Activated CD8-positive, alpha-beta memory T cell treated with anti-CD3 and anti-CD28 coated beads, Interleukin-2, amount 10 ng/mL, durations not matched to agents 7 days and 5 days (primary cell): ENCODE measurements around the gene ACSS2. TPM values are rescaled to one million over a fixed set of nuclear protein-coding genes. Genes with fewer than 3 reads are reported as not detected.

Experiments
- ATAC-seq: fragments of 150-1000 bp; cut with Tn5 transposase; one replicate; pipeline ENCODE4 v1.10.0; 2021; ENCODE audit warnings: moderate library complexity
- CTCF ChIA-PET: fragments of 350-600 bp; sonication (Branson Sonifier 250); formaldehyde crosslinking; loops from one replicate; lab custom pipeline; 2021; ENCODE audit warnings: antibody characterized with exemption; lab: Charles Lee
- DNase-seq: peaks from one replicate; pipeline ENCODE4 v3.0.0-alpha.2; 2020
- H3K27ac Mint-ChIP-seq: one replicate; pipeline ENCODE4 v1.8.0; 2021; ENCODE audit warnings: mild to moderate bottlenecking, mixed read lengths
- H3K27me3 Mint-ChIP-seq: one replicate; pipeline ENCODE4 v1.8.0; 2021; ENCODE audit warnings: mixed read lengths
- H3K36me3 Mint-ChIP-seq: one replicate; pipeline ENCODE4 v1.8.0; 2021; ENCODE audit warnings: mild to moderate bottlenecking, mixed read lengths
- H3K4me1 Mint-ChIP-seq: one replicate; pipeline ENCODE4 v1.8.0; 2021; ENCODE audit warnings: mixed read lengths
- H3K4me3 Mint-ChIP-seq: one replicate; pipeline ENCODE4 v1.8.0; 2021; ENCODE audit warnings: mild to moderate bottlenecking, moderate library complexity, mixed read lengths
- H3K9me3 Mint-ChIP-seq: one replicate; pipeline ENCODE4 v1.8.0; 2022; ENCODE audit warnings: low read depth, mixed read lengths
- total RNA-seq, 2 experiments: library from RNA; stranded (reverse); gene quantifications; one replicate each; pipeline ENCODE4 v1.2.3, GENCODE V29; 2021

The ACSS2 gene
- total RNA-seq, 2 experiments from 2014 or later: 8.9 to 22.5 TPM

DNA sequence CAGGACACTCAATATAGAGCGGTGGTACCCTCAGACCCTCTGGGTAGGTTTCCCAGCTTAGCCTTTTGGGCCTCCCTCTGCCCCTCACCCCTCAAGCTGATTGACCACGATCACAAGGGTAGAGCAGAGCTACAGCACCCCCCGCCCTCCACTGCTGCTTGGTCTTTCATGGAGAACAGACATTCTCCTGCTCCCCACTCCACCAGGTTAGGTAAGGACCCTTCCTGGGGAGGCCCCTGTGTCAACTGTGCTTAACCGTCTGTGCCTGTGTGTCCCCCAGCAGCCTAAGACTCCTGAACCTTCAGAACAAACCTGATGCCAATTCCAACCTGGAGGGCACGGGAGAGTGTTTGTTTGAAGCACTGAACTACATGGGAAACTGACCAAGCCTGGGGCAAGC lies 91.0 kb downstream of the ACSS2 start:
- no peaks in the 10 kb centered on the region for H3K36me3 Mint-ChIP-seq
- no peaks in the 10 kb centered on the region for H3K27me3 Mint-ChIP-seq
- no peak overlapping the region for H3K27ac Mint-ChIP-seq
- no peak overlapping the region for H3K4me3 Mint-ChIP-seq
- DNase-seq (no peak), ATAC-seq (no peak)
- no peaks in the 10 kb centered on the region for H3K4me1 Mint-ChIP-seq
- H3K9me3 Mint-ChIP-seq: no peaks in the 10 kb centered on the region
- CTCF ChIA-PET: no interaction called here

DNA sequence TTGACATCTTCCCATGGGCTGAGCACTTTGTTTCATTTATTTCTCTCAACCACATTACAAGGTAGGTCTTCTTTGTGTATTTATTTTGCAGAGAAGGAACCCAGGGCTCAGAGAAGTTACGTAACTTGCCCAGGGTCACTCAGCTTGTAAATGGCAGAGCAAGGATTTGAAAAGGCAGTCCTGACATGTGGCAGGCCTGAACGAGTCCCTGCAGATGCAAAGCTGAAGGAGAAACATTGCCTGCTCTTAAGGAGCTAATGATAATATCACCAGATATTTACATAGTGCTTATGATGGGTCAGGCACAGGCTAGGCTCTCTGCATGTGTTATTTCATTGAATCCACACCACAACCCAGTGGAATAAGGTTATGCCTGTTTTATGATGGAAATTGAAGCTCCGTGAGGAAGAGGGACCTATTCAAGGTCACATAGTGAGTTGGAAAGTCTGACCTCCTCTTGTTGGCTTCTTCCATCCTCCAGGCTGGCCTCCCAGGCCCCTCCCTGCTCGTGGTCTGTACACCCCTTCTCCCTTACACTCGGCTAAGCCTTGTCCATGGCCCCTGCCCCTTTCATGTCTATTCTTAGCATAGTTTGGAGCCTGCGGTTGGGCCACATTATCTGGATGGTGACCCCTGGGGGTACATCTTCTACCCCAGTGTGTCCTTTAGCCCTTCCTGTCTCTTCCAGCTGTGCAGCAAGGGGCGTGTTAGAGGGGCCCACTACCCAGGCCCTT lies 91.8 kb downstream of the ACSS2 start:
- Mint-ChIP-seq H3K9me3 (no peaks in the 10 kb centered on the region), H3K36me3 (no peaks in the 10 kb centered on the region), H3K4me1 (no peaks in the 10 kb centered on the region), H3K4me3 (no peak overlapping the region), H3K27ac (no peak overlapping the region), H3K27me3 (no peaks in the 10 kb centered on the region)
- no peak for ATAC-seq
- DNase-seq: no peak
- CTCF ChIA-PET: no interaction called here

DNA sequence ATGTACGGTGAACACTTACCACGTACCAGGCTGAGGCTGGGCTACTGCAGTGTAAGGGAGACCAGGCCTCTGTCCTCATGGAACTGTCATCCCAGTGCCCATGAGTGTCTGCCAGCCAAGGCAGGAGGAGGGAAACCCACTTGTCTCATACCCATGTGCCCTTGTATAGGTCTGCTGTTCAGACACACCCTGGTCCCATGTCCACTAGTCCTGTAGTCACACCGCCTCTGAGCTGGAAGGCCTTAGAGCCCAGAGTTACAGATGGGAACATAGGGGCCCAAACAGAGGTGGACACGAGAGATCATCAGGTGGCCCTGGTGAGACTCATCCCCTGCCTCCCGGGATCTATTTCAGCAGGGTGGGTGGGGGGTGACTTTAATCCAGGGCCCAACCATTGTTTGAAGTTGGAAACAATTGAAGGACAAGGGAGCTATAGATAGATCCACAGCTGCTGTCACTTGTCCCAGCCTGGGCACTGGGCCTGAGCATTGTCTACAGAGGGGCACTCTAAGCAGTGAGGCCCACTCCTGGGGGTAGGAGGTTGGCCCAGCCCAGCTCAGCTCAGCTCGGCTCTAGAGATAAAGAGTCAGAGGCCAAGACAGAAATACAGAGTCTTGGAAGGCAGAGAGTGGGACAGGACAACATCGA lies 93.9 kb downstream of the ACSS2 start:
- CTCF ChIA-PET: no interaction called here

DNA sequence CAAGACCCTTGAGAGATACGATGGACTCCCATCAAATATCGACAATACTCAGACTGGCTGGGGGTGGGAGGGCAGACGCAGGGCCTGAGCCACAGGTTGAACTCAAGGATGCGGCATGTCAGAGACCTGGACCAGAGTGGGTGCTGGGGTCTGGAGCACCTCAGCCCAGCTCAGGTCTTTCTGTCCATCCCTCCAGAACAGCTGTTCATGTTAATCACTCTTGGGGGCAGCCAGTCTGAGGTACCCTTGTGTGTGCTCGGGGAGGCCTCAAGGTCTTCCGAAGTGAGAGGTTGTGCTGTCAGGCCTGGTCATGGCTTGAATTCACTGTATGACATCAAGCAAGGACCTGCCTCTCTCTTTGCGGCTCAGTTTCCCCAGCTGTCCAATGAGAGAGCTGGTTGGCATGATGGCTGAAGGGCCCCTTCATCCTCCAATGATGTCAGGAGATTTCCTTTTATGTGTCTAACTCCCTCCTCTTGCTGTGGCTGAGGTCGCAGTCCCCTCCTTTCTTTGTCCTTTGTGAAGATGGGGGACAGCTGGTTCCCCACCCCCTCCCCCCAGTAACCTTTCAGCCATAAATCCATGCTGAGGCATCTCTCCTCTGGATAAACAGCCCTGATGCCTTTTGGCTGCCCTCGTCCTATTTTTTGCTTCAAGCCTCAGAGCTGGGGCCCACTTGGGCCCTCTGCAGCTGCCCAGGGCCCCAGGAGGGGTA lies 94.6 kb downstream of the ACSS2 start:
- DNase-seq (no peak), ATAC-seq (no peak)
- Mint-ChIP-seq H3K36me3 (no peaks in the 10 kb centered on the region), H3K4me1 (no peaks in the 10 kb centered on the region), H3K4me3 (no peak overlapping the region), H3K27ac (no peak overlapping the region), H3K9me3 (no peaks in the 10 kb centered on the region), H3K27me3 (peaks cover 2% of the 10 kb centered on the region)
- CTCF ChIA-PET: no interaction called here

More for the DNA sequence above, 93.9 kb downstream of the ACSS2 start:
- no peak for ATAC-seq
- no peaks in the 10 kb centered on the region for H3K36me3 Mint-ChIP-seq
- H3K27me3 Mint-ChIP-seq: peaks cover 2% of the 10 kb centered on the region
- H3K9me3 Mint-ChIP-seq: no peaks in the 10 kb centered on the region
- no peaks in the 10 kb centered on the region for H3K4me1 Mint-ChIP-seq
- H3K4me3 Mint-ChIP-seq: no peak overlapping the region
- no peak overlapping the region for H3K27ac Mint-ChIP-seq
- DNase-seq: no peak

DNA sequence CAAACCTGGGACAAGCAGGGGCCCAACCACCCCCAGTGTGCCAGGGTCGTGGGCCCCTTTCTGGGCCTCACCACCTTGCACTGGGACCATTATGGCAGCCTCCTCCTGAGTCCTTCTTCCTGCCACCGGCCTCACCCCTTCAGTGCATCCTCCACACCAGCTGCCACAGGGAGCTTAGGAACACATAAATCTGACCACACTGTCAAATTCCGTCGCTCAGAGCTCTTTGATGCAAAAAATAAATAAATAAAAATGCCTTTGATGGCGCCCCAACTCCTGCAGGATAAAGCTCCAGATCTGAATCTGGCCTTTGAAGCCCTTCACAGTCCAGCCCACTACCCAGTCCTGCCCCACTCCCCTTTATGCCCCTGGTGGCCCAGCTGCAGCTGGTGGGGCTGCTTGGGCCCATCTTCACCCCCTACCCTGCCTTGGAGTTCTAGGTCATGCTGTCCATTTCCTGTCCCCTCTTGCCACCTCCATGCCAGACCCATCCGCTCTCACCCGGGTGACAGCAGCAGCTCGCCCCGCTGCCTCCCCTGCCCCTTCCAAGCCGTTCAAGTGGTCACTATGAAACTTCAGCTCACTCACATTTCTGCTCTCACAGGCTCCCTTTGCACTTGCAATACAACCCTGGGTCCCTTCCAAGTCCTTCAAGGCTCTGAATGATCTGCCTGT lies 95.3 kb downstream of the ACSS2 start:
- ATAC-seq (no peak), DNase-seq (no peak)
- no peak overlapping the region for H3K4me3 Mint-ChIP-seq
- no peaks in the 10 kb centered on the region for H3K36me3 Mint-ChIP-seq
- H3K9me3 Mint-ChIP-seq: no peaks in the 10 kb centered on the region
- H3K27ac Mint-ChIP-seq: no peak overlapping the region
- no peaks in the 10 kb centered on the region for H3K4me1 Mint-ChIP-seq
- CTCF ChIA-PET: interaction anchor here (1.1 kb wide), 1 partner anchor 96 kb away, joined by 3 read pairs; the partner anchor contains the start of gene ACSS2
- peaks cover 2% of the 10 kb centered on the region for H3K27me3 Mint-ChIP-seq

DNA sequence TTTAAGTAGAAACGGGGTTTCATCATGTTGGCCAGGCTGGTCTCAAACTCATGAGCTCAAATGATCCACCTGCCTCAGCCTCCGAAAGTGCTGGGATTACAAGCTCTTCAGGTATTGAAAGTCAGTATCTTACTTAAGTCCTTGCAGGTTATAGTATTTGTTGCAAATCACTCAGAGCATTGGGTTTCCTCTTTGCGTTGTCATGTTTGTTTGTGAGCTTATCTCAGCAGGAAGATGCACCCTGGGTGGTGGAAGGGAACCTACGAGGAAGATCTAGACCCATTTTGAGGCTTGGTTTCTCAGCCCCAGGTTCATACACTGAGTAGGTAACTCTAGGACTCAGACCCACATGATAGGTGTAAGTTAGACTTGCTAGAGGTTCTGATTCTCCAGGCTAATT lies 97.8 kb downstream of the ACSS2 start:
- ATAC-seq: no peak
- Mint-ChIP-seq H3K9me3 (no peaks in the 10 kb centered on the region), H3K4me3 (no peak overlapping the region), H3K36me3 (no peaks in the 10 kb centered on the region), H3K27me3 (peaks cover 2% of the 10 kb centered on the region), H3K4me1 (no peaks in the 10 kb centered on the region), H3K27ac (no peak overlapping the region)
- no peak for DNase-seq
- CTCF ChIA-PET: interaction anchor here (1.5 kb wide), 1 partner anchor 100 kb away, joined by 3 read pairs; no protein-coding TSS in a partner anchor

DNA sequence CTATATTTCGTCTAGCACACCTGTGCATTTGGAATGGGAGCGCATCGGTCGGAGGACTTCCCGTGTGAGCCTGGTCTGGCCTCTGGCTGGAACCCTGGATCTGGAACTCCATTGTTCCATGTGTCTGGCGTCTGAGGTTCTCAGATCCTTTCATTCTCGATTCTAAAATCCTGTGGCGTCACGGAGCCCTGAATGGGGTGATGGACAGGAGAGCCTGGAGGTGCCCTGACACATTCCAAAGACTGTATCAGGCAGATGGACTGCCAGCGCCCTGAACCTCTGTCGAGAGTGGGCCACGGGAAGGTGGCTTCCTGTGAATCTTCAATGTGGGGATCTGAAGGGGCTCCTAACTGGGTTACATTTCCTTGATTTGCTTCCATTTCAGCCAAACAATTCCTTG lies 99.9 kb downstream of the ACSS2 start:
- Mint-ChIP-seq H3K36me3 (no peaks in the 10 kb centered on the region), H3K27me3 (peaks cover 2% of the 10 kb centered on the region), H3K4me3 (no peak overlapping the region), H3K9me3 (no peaks in the 10 kb centered on the region), H3K4me1 (no peaks in the 10 kb centered on the region), H3K27ac (no peak overlapping the region)
- ATAC-seq (no peak), DNase-seq (no peak)
- CTCF ChIA-PET: no interaction called here

Other genes with a start within 250 kb of the ACSS2 start
- 10 to 100 TPM; 20.5 to 20.7 TPM for gene PIGU, start 199.5 kb upstream of the ACSS2 start, total RNA-seq
- 1 to 10 TPM; 1.4 to 2.4 TPM for gene TP53INP2, start 172.3 kb upstream of the ACSS2 start, total RNA-seq
- gene NCOA6, start 51.0 kb upstream of the ACSS2 start, total RNA-seq: 10 to 100 TPM; 29.5 to 34.0 TPM
- 1 to 10 TPM; 3.5 to 4.6 TPM for gene GGT7, start 3.8 kb upstream of the ACSS2 start, total RNA-seq
- 10 to 100 TPM; 59.4 to 64.6 TPM for gene GSS, start 79.2 kb downstream of the ACSS2 start, total RNA-seq
- gene MYH7B, start 79.3 kb downstream of the ACSS2 start, total RNA-seq: under 1 TPM; 0.16 to 0.26 TPM
- gene TRPC4AP, start 216.2 kb downstream of the ACSS2 start, total RNA-seq: 10 to 100 TPM; 56.9 to 70.9 TPM